H9 (cell line): ENCODE results near the gene NAE1. TPM values are rescaled to one million over a fixed set of nuclear protein-coding genes. Genes with fewer than 3 reads are reported as not detected.

Experiments used
- DNase-seq: peaks from one replicate; pipeline ENCODE4 v3.0.0-alpha.2; 2017
- H2AFZ ChIP-seq: one replicate; pipeline ENCODE4 v1.6.1; 2013; ENCODE audit warnings: mild to moderate bottlenecking, low read length, control low read depth, moderate library complexity
- H2AK5ac ChIP-seq: 2 replicates; pipeline ENCODE4 v1.6.1; 2013; ENCODE audit warnings: low read length, control low read depth, mixed read lengths; ENCODE audit not compliant: insufficient read length
- H2BK120ac ChIP-seq: one replicate; pipeline ENCODE4 v1.6.1; 2013; ENCODE audit warnings: low read depth, mild to moderate bottlenecking, low read length, control low read depth, inconsistent platforms; ENCODE audit not compliant: poor library complexity, severe bottlenecking
- H2BK12ac ChIP-seq: 2 replicates; pipeline ENCODE4 v1.6.1; 2013; ENCODE audit warnings: low read length, control low read depth, mixed read lengths, low read depth; ENCODE audit not compliant: insufficient read length
- H2BK15ac ChIP-seq: 2 replicates; pipeline ENCODE4 v1.6.1; 2013; ENCODE audit warnings: low read depth, low read length, control low read depth
- H2BK20ac ChIP-seq: one replicate; pipeline ENCODE4 v1.6.1; 2013; ENCODE audit warnings: low read depth, mild to moderate bottlenecking, low read length, control low read depth, inconsistent platforms; ENCODE audit not compliant: poor library complexity, severe bottlenecking
- H2BK5ac ChIP-seq: 2 replicates; pipeline ENCODE4 v1.6.1; 2013; ENCODE audit warnings: low read length, control low read depth, mixed read lengths; ENCODE audit not compliant: insufficient read length
- H3K14ac ChIP-seq: 2 replicates; pipeline ENCODE4 v1.6.1; 2013; ENCODE audit warnings: low read length, control low read depth; ENCODE audit not compliant: insufficient read depth
- H3K18ac ChIP-seq: 2 replicates; pipeline ENCODE4 v1.6.1; 2013; ENCODE audit warnings: low read depth, mild to moderate bottlenecking, mixed read lengths, low read length, control low read depth; ENCODE audit not compliant: insufficient read length
- H3K23ac ChIP-seq: 2 replicates; pipeline ENCODE4 v1.6.1; 2013; ENCODE audit warnings: low read length, control low read depth, mixed read lengths, low read depth; ENCODE audit not compliant: insufficient read length
- H3K23me2 ChIP-seq: 2 replicates; pipeline ENCODE4 v1.6.1; 2013; ENCODE audit warnings: low read depth, mild to moderate bottlenecking, mixed read lengths, low read length, control low read depth; ENCODE audit not compliant: insufficient read length, poor library complexity, severe bottlenecking
- H3K27ac ChIP-seq: 2 replicates; pipeline ENCODE4 v1.5.1; 2013; ENCODE audit warnings: low read length, control low read depth, mixed read lengths, low read depth; ENCODE audit not compliant: insufficient read length
- H3K27me3 ChIP-seq: 2 replicates; pipeline ENCODE4 v1.6.1; 2013; ENCODE audit warnings: low read length, control low read depth, inconsistent platforms; ENCODE audit not compliant: insufficient read depth
- H3K4ac ChIP-seq: 2 replicates; pipeline ENCODE4 v1.6.1; 2013; ENCODE audit warnings: low read depth, mild to moderate bottlenecking, control low read depth, inconsistent platforms, low read length, moderate library complexity
- H3K4me1 ChIP-seq: 2 replicates; pipeline ENCODE4 v1.6.1; 2013; ENCODE audit warnings: low read length, control low read depth, inconsistent platforms; ENCODE audit not compliant: insufficient read depth
- H3K4me2 ChIP-seq: 2 replicates; pipeline ENCODE4 v1.6.1; 2013; ENCODE audit warnings: low read length, control low read depth, mixed read lengths; ENCODE audit not compliant: insufficient read length, insufficient read depth
- H3K56ac ChIP-seq: 2 replicates; pipeline ENCODE4 v1.6.1; 2013; ENCODE audit warnings: low read depth, mild to moderate bottlenecking, mixed read lengths, low read length, control low read depth; ENCODE audit not compliant: insufficient read length
- H3K79me1 ChIP-seq: 2 replicates; pipeline ENCODE4 v1.6.1; 2013; ENCODE audit warnings: low read depth, mild to moderate bottlenecking, moderate library complexity, low read length, control low read depth, inconsistent platforms; ENCODE audit not compliant: insufficient read depth, poor library complexity, severe bottlenecking
- H3K79me2 ChIP-seq: 2 replicates; pipeline ENCODE4 v1.6.1; 2013; ENCODE audit warnings: low read length, control low read depth, inconsistent platforms; ENCODE audit not compliant: insufficient read depth
- H3K9ac ChIP-seq: 2 replicates; pipeline ENCODE4 v1.6.1; 2013; ENCODE audit warnings: low read length, control low read depth, mixed read lengths; ENCODE audit not compliant: insufficient read length; ENCODE audit errors: extremely low read depth
- H3K9me3 ChIP-seq: one replicate; pipeline ENCODE4 v1.6.1; 2013; ENCODE audit warnings: low read depth, low read length, inconsistent platforms; ENCODE audit not compliant: control insufficient read depth
- H3T11ph ChIP-seq: one replicate; pipeline ENCODE4 v1.6.1; 2013; ENCODE audit warnings: mild to moderate bottlenecking, low read length, control low read depth, inconsistent platforms
- H4K20me1 ChIP-seq: one replicate; pipeline ENCODE4 v1.6.1; 2013; ENCODE audit not compliant: control insufficient read depth, insufficient read length, insufficient read depth
- H4K5ac ChIP-seq: 2 replicates; pipeline ENCODE4 v1.6.1; 2013; ENCODE audit warnings: low read depth, mild to moderate bottlenecking, mixed read lengths, low read length, control low read depth; ENCODE audit not compliant: insufficient read length
- H4K8ac ChIP-seq: replicated peaks from 2 replicates; pipeline ENCODE4 v1.6.1; 2013; ENCODE audit warnings: low read length, control low read depth, mixed read lengths, low read depth; ENCODE audit not compliant: insufficient read length
- H4K91ac ChIP-seq: 2 replicates; pipeline ENCODE4 v1.6.1; 2013; ENCODE audit warnings: low read depth, mild to moderate bottlenecking, moderate library complexity, mixed read lengths, low read length, control low read depth; ENCODE audit not compliant: insufficient read length
- H3K27ac Mint-ChIP-seq, 3 experiments: 2 replicates in 2 of 3; 3 replicates in 1 of 3; pipeline ENCODE4 v1.8.0; 2020 to 2021; ENCODE audit warnings: mixed read lengths in 3 of 3, mild to moderate bottlenecking in 1 of 3, moderate library complexity in 1 of 3
- H3K27me3 Mint-ChIP-seq: 2 replicates; pipeline ENCODE4 v1.8.0; 2021; ENCODE audit warnings: low read depth, mild to moderate bottlenecking, moderate library complexity, mixed read lengths
- H3K36me3 Mint-ChIP-seq, 3 experiments: 2 replicates in 2 of 3; 3 replicates in 1 of 3; pipeline ENCODE4 v1.8.0; 2020 to 2021; ENCODE audit warnings: low read depth in 3 of 3, mixed read lengths in 3 of 3; ENCODE audit not compliant: insufficient read depth in 1 of 3
- H3K4me1 Mint-ChIP-seq, 2 experiments: 2 replicates each; pipeline ENCODE4 v1.8.0; 2020; ENCODE audit warnings: mixed read lengths in 2 of 2
- H3K4me3 Mint-ChIP-seq, 2 experiments: 2 replicates in 1 of 2; 3 replicates in 1 of 2; pipeline ENCODE4 v1.8.0; 2020 to 2021; ENCODE audit warnings: mild to moderate bottlenecking in 2 of 2, mixed read lengths in 2 of 2, moderate library complexity in 1 of 2
- H3K9me3 Mint-ChIP-seq, 2 experiments: 2 replicates in 1 of 2; 3 replicates in 1 of 2; pipeline ENCODE4 v1.8.0; 2020; ENCODE audit warnings: mild to moderate bottlenecking in 2 of 2, mixed read lengths in 2 of 2, moderate library complexity in 1 of 2
- CTCF ChIP-seq: fragments of 200-600 bp; sonication (generic); conservative IDR thresholded peaks from 3 replicates; pipeline ENCODE4 v1.8.0; 2021; ENCODE audit warnings: antibody characterized with exemption, mild to moderate bottlenecking
- WGBS: extraction: QIAGEN DNeasy Blood & Tissue Kit; methylation state at CpG from one replicate; pipeline ENCODE4 v1.1.7; 2013; ENCODE audit warnings: missing lambda C conversion rate, low lambda C conversion rate, mixed read lengths; ENCODE audit not compliant: insufficient read length; ENCODE audit errors: extremely low coverage; 5-methylcytosine and 5-hydroxymethylcytosine counted together
- total RNA-seq: library from RNA; stranded (reverse); gene quantifications from 2 replicates; pipeline ENCODE4 v1.2.1, GENCODE V29; 2021

NAE1 gene
- total RNA-seq, 1 experiment from 2014 or later = 144 TPM

- no peak for DNase-seq
- H2BK15ac ChIP-seq = no peak overlapping the region
- H2AK5ac ChIP-seq = no peak overlapping the region
- H3K23me2 ChIP-seq = no peaks in the 10 kb centered on the region
- H3K23ac ChIP-seq = no peak overlapping the region
- H3K36me3 Mint-ChIP-seq = no peaks in the 10 kb centered on the region
- H2BK5ac ChIP-seq = no peak overlapping the region
- no peaks in the 10 kb centered on the region; the same call in 1 of the 2 replicates for H3K4me1 ChIP-seq
- H3K27me3 Mint-ChIP-seq = peaks cover 2% of the 10 kb centered on the region; the same call in 1 of the 2 replicates
- no peak for TF ChIP-seq CTCF
- H3T11ph ChIP-seq = no peak overlapping the region
- H3K18ac ChIP-seq = no peak overlapping the region
- H3K4me2 ChIP-seq = peak overlapping the region; percentile 52
- no peaks in the 10 kb centered on the region for H3K27me3 ChIP-seq
- H2BK12ac ChIP-seq = no peak overlapping the region
- H3K56ac ChIP-seq = no peak overlapping the region
- H3K14ac ChIP-seq = no peak overlapping the region
- no peak overlapping the region for H2BK20ac ChIP-seq
- no peak overlapping the region for H3K27ac ChIP-seq
- no peak overlapping the region for H2BK120ac ChIP-seq
- H4K5ac ChIP-seq = no peak overlapping the region
- H3K79me1 ChIP-seq = no peaks in the 10 kb centered on the region
- no peak overlapping the region for H3K4ac ChIP-seq
- H3K9me3 Mint-ChIP-seq = no peaks in the 10 kb centered on the region; a peak in 1 of 5 replicates
- H4K91ac ChIP-seq = no peak overlapping the region
- H2AFZ ChIP-seq = no peak overlapping the region
- H4K20me1 ChIP-seq = no peaks in the 10 kb centered on the region
- H3K9me3 ChIP-seq = no peaks in the 10 kb centered on the region
- peaks cover 13 to 18% of the 10 kb centered on the region in 2 experiments for H3K4me1 Mint-ChIP-seq
- no peak overlapping the region for H4K8ac ChIP-seq
- H3K4me3 Mint-ChIP-seq = peak overlapping the region; percentile 69 to 77
- no CpG with 5 or more reads among the region's 4 CpGs for WGBS
- peak overlapping the region in 1 of 3 experiments; percentile 78; a peak in 1 of 7 replicates for H3K27ac Mint-ChIP-seq
- no peak overlapping the region for H3K9ac ChIP-seq
- no peaks in the 10 kb centered on the region for H3K79me2 ChIP-seq
Measured at GRCh38 chr16:66872559-66872942, 41.8 kb upstream of the NAE1 start.
